Measurements from ENCODE around the gene ATN1.

GRCh38 chr12:6959805-6960592 lies 32.2 kb downstream of the ATN1 start:
- TF ChIP-seq CTCF (IDR thresholded peaks at IDR 0.05) (no peak), POLR2A (IDR thresholded peaks at IDR 0.05) (no peak)

All from heart left ventricle (tissue), 13 donors.